ENCODE results near the gene CPM.

CPM gene

GRCh38 chr12:68956466-68956865 is 23.5 kb upstream of the CPM start:
- no peak for DNase-seq (ENCODE audit: low spot score)

DNA sequence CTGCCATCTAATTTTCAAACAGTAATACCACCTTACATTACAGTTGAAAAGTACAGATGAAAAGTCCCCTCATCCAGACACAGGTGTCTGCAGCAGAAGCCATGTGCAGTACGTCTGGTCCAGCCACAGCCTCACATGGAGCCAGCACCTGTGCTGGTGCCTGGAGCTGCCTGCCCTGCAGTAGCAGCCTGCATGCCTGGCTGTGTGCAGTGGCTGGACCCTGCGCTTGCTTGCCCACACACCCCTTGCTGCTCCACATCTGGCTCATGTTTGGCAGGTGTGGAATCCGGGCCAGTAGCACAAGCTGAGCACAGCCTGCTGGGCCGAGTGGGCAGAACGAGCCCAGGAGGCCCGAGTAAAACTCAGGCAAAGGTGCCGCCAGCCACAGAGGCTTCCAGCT is 21.8 kb upstream of the CPM start:
- no peak for DNase-seq (ENCODE audit: low spot score)

DNA sequence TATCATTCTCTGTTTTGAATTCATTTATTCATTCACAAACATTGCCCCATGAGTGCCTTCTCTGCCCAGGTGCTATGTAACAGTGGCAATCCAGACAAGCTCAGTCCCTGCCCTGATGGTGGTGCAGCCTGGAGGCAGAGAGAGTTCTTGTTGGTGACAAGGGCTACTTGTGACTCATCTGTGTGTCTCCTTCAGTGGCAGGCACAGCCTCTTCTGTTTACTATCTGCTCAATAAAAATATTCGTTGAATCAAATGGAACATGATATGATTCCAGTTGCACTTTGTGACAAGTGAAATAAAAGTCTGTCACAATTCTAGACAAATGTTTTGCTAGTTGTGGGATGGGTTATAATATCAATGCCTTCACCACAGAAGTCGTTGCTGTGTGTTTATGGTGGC is 20.6 kb upstream of the CPM start:
- no peak for DNase-seq (ENCODE audit: low spot score)

- no peak for DNase-seq (ENCODE audit: low spot score)
Observed at GRCh38 chr12:68951652-68952051, 18.7 kb upstream of the CPM start.

DNA sequence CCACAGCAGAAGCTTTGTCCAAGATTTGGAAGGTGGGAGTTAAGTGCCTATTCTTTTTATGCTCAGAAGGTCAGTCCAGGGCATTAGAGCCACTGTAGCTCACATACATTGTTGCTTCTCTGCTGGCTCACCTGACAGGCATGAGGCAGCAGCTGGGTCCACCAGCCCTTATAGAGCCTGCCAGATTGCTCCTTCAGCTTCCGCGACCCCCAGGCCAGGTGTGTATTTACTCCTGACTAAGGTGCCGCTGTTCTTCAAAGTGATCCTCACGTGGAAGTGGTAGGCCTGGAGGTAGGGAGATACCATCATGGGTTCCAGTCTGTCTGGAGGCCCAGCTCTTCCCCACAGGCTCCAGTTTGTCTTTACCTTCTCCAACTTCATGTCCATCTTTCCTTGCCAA is 17.5 kb upstream of the CPM start:
- DNase-seq (ENCODE audit: low spot score): no peak

- DNase-seq (ENCODE audit: low spot score): no peak
Observed at GRCh38 chr12:68945255-68945654, 12.3 kb upstream of the CPM start.

DNA sequence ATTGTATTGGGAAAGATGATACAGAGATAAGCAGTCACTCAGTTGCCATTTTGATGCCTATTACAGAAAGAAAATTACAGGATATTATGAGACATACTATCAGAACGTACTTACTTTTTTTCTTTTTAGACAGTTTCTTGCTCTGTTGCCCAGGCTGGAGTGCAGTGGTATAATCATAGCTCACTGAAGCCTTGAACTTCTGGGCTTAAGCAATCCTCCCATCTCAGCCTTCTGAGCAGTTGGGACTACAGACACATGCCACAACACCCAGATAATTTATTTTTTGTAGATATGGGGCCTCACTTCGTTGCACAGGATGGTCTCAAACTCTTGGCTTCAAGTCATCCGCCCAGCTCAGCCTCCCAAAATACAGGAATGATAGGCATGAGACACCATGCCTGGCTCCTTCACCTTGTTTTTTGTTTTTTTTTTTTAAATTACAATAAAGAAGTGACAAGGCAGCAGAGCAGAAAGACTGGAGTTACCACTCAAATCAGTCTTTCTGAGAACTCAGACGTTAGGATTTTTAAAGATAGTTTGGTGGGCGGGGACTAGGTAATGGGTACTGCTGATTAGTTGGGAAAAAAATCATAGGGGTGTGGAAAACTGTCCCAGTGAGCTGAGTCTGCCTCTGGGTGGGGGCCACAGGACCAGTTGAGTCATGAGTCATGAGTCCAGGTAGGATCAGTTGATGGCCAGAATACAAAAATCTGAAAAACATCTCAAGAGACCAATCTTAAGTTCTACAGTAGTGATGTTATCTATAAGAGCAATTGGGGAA is 11.5 kb upstream of the CPM start:
- no peak for DNase-seq (ENCODE audit: low spot score)

- no peak for DNase-seq (ENCODE audit: low spot score)
Observed at GRCh38 chr12:68943848-68944247, 10.9 kb upstream of the CPM start.

GRCh38 chr12:68940731-68941130 is 7.8 kb upstream of the CPM start:
- no peak for DNase-seq (ENCODE audit: low spot score)

- no peak for DNase-seq (ENCODE audit: low spot score)
Observed at GRCh38 chr12:68939505-68939904, 6.5 kb upstream of the CPM start.

GRCh38 chr12:68934392-68934791 is 1.4 kb upstream of the CPM start:
- DNase-seq (ENCODE audit: low spot score): no peak

- DNase-seq (ENCODE audit: low spot score): no peak
Observed at GRCh38 chr12:68932128-68932960, 627 bp downstream of the CPM start.

GRCh38 chr12:68930178-68930577 is 2.8 kb downstream of the CPM start:
- no peak for DNase-seq (ENCODE audit: low spot score)

DNA sequence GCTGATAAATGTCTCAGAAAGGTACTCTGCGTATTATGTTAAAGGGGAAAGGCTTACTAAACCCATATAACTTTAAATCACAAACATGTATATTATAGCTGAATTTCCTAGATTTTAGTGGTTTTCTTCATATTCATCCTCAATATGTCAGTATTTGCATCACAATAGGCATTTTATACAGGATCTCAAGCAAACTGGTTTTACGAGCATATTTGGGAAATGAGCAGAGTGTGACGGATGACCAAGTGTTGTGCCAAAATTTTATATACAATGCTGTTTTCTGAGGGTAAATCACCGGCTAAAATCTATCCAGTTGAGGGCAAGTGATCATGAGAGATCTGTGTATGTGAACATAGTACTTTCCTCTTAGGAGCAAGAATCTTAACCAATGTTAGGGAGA is 8.4 kb downstream of the CPM start:
- no peak for DNase-seq (ENCODE audit: low spot score)

DNA sequence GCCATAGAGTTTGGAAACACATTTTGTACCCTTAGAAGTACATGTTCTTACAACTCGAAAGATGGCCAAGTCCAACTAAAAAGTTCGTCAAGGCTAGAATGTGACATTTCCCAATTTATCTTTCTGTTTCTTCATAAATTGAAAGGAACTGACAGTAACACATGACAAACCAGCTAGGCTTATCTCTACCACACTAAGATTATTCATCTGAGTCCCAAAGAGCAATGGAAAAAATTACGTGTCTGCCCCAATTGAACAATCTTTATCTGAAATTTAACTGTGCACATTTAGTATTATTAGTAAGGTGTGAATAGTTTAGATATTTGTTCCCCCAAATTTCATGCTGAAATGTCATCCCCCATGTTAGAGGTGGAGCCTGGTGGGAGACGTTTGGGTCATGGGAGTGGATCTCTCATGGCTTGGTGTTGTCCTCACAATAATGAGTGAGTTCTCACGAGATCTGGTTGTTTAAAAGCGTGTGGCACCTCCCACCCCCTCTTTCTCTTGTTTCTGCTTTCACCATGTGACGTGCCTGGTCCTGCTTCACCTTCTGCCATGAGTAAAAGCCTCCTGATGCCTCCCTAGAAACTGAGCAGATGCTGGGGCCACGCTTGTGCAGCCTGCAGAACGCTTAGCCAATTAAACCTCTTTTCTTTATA is 13.3 kb downstream of the CPM start:
- DNase-seq (ENCODE audit: low spot score): no peak

DNA sequence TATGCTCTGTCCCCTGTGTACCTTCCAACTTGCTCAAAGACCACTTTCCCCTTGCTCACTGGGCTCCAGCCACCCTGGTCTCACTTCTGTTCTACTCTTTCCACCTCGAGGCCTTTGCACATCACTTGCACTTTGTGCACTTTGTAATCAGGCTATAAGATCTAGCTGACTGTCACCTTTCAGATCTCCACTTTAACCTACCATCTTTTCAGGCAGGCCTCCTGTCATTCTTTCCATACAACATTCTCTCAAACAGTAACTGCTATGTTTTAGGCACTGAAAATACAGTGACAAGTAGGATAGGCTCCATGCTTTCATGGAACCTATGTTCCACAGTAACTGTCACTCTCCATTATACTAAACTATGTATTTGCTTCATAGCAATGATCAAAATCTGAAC is 14.0 kb downstream of the CPM start:
- no peak for DNase-seq (ENCODE audit: low spot score)

DNA sequence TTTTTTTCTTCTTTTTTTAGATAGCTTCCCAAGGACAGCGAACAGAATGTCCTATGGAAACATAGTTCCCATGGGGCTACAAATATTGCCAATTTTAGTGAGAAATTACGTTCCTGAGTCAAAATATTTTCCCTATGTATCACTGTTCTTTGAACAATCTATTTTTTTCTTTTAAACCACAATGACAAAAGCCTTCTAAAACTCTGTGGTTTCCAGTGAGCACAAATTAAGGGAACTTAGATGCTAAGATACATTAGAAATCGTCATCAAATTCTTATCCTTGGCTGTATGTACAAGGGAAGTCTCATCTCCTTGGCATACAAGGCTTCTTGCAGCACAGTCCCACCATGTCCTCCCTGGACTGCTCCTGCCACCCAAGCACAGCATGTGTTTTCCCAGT is 17.9 kb downstream of the CPM start:
- no peak for DNase-seq (ENCODE audit: low spot score)

- DNase-seq (ENCODE audit: low spot score): no peak
Observed at GRCh38 chr12:68913682-68914081, 19.3 kb downstream of the CPM start.

DNA sequence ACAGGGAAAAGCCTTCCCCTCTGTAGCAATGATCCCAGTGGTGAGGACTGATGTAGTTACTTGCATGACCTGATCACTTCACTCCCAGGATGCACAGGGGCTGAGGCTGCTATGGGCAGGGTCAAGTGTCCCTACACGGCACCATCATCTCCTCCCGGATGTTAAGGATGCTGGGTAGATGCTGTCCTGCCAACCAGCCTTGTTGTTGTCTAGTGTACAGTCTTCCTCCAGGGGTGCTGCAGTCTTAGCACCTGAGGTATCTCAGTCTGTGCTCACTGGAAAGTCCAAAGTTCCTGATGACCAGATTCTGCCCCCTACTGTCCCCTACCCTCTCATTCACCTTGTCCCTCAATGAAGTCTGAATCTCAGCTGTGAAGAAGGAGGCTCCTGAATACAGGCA is 20.1 kb downstream of the CPM start:
- DNase-seq (ENCODE audit: low spot score): no peak

GRCh38 chr12:68911197-68911718 is 21.7 kb downstream of the CPM start:
- DNase-seq (ENCODE audit: low spot score): no peak

- DNase-seq (ENCODE audit: low spot score): no peak
Observed at GRCh38 chr12:68910128-68910527, 22.8 kb downstream of the CPM start.

DNA sequence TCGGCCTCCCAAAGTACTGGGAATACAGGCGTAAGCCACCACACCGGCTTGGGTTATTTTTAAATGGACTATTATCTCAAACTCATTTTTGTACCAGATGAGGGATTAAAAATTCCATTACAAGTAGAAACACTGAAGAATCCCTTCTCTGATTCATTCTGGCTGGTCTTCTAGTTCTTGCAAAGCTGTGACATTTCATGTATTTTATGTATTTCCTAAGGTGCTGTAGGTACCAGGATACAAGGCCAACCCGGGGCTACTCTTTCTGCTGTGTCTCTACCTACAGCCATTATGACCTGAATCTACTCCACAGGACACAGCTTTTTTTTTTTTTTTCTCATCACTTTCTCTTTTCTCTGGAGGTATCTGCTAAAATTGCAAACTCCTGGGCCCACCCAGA is 24.9 kb downstream of the CPM start:
- DNase-seq (ENCODE audit: low spot score): no peak

- no peak for DNase-seq (ENCODE audit: low spot score)
Observed at GRCh38 chr12:68905733-68906132, 27.2 kb downstream of the CPM start.
